ENCODE measurements around the gene GPR27.

GPR27 gene

GRCh38 chr3:71723452-71724170 is 30.0 kb upstream of the GPR27 start:
- TF ChIP-seq CTCF (conservative IDR thresholded peaks at IDR 0.05), result no peak
- no peak overlapping the region for H3K27ac ChIP-seq

- TF ChIP-seq CTCF (conservative IDR thresholded peaks at IDR 0.05), result no peak
- H3K27ac ChIP-seq, result no peak overlapping the region
Observed at GRCh38 chr3:71724171-71724453, 29.5 kb upstream of the GPR27 start.

GRCh38 chr3:71724584-71725270 is 28.9 kb upstream of the GPR27 start:
- TF ChIP-seq CTCF (conservative IDR thresholded peaks at IDR 0.05), result no peak
- peak overlapping the region; percentile 59; the same call in 1 of the 2 replicates for H3K27ac ChIP-seq

GRCh38 chr3:71725271-71725991 is 28.2 kb upstream of the GPR27 start, which contains the start of gene EIF4E3:
Gene EIF4E3 (minus strand): TSS chr3:71725402. CDS start chr3:71725367, 35 bp downstream.
- no peak for TF ChIP-seq CTCF (conservative IDR thresholded peaks at IDR 0.05)
- peak within 1 kb of the TSS; percentile 59; the same call in 1 of the 2 replicates for H3K27ac ChIP-seq

GRCh38 chr3:71726146-71726545 is 27.5 kb upstream of the GPR27 start:
- no peak for TF ChIP-seq CTCF (conservative IDR thresholded peaks at IDR 0.05)
- H3K27ac ChIP-seq, result no peak overlapping the region

- TF ChIP-seq CTCF (conservative IDR thresholded peaks at IDR 0.05), result no peak
- H3K27ac ChIP-seq, result no peak overlapping the region
Observed at GRCh38 chr3:71728632-71729342, 24.9 kb upstream of the GPR27 start.

- TF ChIP-seq CTCF (conservative IDR thresholded peaks at IDR 0.05), result no peak
- H3K27ac ChIP-seq, result no peak overlapping the region
Observed at GRCh38 chr3:71732637-71733036, 21.0 kb upstream of the GPR27 start.
